GM12865 (cell line): ENCODE results near the gene MECR.

Source experiments
- DNase-seq: peaks from one replicate; pipeline ENCODE4 v3.0.0; 2010; ENCODE audit warnings: low read depth
- H3K4me3 ChIP-seq: 2 replicates; pipeline ENCODE4 v1.5.1; 2011; ENCODE audit warnings: mild to moderate bottlenecking, low read depth, low read length, control low read depth
- CTCF ChIP-seq: IDR thresholded peaks from 2 replicates; pipeline ENCODE4 v1.5.1; 2011; ENCODE audit warnings: low read length, control low read depth, low read depth, inconsistent platforms; ENCODE audit not compliant: insufficient read depth; ENCODE audit errors: missing control alignments

MECR gene

GRCh38 chr1:29271724-29272123, 41.0 kb upstream of the MECR start:
- H3K4me3 ChIP-seq, result no peak overlapping the region
- no peak for DNase-seq

GRCh38 chr1:29270929-29271521, 40.3 kb upstream of the MECR start:
- TF ChIP-seq CTCF, result no peak
- no peak for DNase-seq
- no peak overlapping the region for H3K4me3 ChIP-seq

More at GRCh38 chr1:29271724-29272123, 41.0 kb upstream of the MECR start:
- no peak for TF ChIP-seq CTCF

- DNase-seq, result no peak
Observed at GRCh38 chr1:29269382-29269781, 38.6 kb upstream of the MECR start.

GRCh38 chr1:29267321-29268070, 36.8 kb upstream of the MECR start:
- TF ChIP-seq CTCF, result no peak
- no peak for DNase-seq
- no peak overlapping the region for H3K4me3 ChIP-seq

More at GRCh38 chr1:29269382-29269781, 38.6 kb upstream of the MECR start:
- no peak for TF ChIP-seq CTCF
- no peak overlapping the region for H3K4me3 ChIP-seq

GRCh38 chr1:29266912-29267311, 36.2 kb upstream of the MECR start:
- no peak for DNase-seq
- no peak for TF ChIP-seq CTCF
- no peak overlapping the region for H3K4me3 ChIP-seq

- H3K4me3 ChIP-seq, result no peak overlapping the region
- DNase-seq, result no peak
- no peak for TF ChIP-seq CTCF
Observed at GRCh38 chr1:29264773-29265389, 34.1 kb upstream of the MECR start.
